Activated naive CD4-positive, alpha-beta T cell treated with anti-CD3 and anti-CD28 coated beads, Interleukin-2, amount 50 U/mL, for 16 hours (primary cell): ENCODE data around the gene ZNF175.
A peak's percentile ranks its signal among the peaks of the same experiment; 100 is the strongest.

Source experiments
- DNase-seq: peaks from one replicate; pipeline ENCODE4 v3.0.0-alpha.2; 2020

The ZNF175 gene

GRCh38 chr19:51550848-51551672 lies 20.0 kb upstream of the ZNF175 start:
- DNase-seq, result no peak

GRCh38 chr19:51551673-51552432 lies 19.2 kb upstream of the ZNF175 start:
- no peak for DNase-seq

GRCh38 chr19:51552608-51552995 lies 18.5 kb upstream of the ZNF175 start:
- DNase-seq, result no peak

DNA sequence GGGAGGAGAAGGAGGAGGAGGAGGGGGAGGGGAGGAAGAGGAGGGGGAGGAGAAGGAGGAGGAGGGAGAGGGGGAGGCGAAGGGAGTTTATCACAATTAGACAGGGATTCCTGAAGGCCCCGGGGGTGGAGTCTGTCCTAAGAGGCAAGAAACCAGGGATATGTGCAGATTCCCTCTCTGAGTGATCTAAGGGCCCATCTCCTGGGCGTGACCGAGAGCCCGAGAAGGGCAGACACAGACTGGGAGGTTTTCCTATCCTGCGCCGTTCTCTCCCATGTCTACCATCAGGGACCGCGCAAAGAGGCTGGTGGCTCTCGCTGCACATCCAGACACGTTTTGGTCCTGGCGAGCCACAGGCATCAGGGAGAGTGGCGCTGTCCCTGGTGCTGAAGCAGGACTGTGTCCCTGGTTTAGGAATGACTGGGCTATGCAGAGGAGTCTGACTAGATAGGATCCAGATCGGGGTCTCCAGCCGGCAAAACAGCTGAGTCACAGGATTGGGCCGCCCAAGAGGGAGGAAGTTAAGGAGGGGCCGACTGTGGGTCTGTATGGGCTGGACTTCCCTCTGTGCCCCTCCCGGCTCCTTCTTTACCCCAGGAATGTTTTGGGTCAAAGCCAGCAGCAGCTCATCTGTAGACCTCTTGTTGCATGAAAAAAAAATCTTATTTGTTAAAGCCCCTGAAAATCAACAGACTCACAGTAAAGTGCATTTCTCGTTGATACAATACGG lies 17.9 kb upstream of the ZNF175 start:
- DNase-seq, result peak; percentile 30

DNA sequence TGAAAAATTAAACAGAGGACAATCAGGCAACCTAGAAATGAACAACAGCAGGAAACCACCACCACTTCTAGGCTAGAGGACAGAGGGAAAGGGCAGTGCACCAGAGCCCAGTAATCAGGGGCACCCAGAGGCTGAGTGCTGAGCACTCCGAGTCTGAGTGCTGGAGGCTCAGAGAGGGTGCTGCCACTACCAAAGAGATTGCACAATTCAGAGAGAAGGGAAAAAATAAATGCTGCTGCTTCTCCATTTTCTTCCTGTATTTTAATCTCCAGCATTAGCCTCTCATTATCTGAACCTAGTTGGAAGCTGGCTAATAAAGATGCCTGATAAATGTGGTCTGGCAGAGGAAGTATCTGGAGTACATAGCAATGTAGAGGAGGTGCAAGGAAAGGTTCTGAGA lies 11.8 kb upstream of the ZNF175 start:
- no peak for DNase-seq

DNA sequence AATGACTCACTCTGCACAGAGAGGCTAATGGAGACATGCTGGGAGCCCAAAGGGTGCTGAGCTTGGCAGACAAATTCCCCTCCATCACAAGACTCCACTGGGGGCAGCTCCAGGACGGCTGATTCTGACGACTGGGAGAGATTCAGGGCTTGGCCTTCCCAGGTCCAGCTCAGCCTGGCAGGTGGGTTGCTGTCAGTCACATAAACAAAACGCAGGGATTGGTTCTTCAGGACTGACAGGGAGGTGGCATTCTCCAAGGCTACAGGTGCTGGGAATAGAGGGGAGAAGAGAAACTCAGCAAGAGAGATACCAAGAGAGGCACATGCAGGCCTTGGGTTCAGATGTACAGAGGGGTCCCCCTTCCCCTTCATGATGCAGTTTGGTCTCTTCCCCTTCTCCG lies 10.7 kb upstream of the ZNF175 start:
- DNase-seq, result no peak

- DNase-seq, result no peak
These were observed 6.3 kb upstream of the ZNF175 start for GRCh38 chr19:51564791-51565190.

DNA sequence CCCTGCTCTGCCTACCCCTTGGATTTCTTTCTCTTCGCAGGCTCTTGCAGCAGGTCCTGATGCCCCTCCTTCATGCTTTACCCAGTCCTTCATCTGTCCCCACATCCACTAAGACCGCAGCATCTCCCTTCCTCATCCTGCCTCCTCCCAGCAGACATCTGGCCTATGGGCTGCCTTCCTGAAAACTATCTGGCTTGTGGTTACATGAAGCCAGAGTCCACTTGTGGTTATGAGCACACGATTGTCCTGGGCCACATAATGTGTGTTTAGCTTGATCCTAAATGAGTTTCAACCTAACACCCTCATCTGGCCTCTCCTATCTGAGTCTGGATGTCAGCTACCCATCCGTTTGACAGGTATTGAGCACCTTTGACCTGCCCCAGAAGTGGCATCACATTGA lies 5.5 kb upstream of the ZNF175 start:
- DNase-seq, result no peak

- no peak for DNase-seq
These were observed 4.5 kb upstream of the ZNF175 start for GRCh38 chr19:51566489-51567100.

- no peak for DNase-seq
These were observed 3.5 kb upstream of the ZNF175 start for GRCh38 chr19:51567583-51567982.

- no peak for DNase-seq
These were observed 2.6 kb upstream of the ZNF175 start for GRCh38 chr19:51568456-51568855.

DNA sequence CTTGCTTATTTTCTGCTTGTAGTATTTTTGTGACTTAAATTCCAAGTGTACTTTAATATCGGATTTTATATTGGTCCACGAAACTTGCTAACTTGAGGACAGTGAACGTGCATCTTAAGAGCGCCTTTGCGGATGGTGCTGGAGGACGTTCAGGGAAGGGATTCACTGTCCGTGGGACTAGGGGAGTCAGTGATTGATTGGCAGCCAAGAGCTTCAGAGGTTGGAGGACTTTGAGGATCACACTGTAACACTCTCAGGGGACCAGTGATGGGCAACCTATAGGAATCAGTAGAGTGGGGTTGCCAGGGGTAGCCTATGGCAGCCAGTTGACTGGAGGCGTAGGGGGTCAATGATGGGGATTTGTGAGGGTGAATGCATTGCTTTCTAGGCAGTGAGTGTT lies 516 bp downstream of the ZNF175 start:
- no peak for DNase-seq

DNA sequence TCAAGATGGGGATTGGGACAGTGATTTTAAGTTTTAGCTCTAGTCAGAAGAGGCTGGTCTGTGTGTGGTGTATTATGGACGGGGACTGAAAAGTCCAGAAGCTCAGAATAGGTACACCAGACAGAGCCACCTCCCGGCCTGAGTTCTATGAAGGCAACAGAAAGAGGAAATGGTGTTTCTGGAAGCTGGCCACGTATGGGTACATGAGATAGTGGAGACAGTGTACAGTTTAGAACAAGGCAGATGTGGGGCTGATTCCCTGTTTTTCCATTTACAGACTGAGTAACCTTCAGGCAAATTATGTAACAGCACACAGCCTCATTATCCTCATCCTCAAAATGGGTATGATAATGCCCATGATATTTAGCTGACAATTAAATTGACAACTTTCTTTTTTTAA lies 1.3 kb downstream of the ZNF175 start:
- DNase-seq, result no peak

- no peak for DNase-seq
These were observed 1.8 kb downstream of the ZNF175 start for GRCh38 chr19:51572908-51573307.

GRCh38 chr19:51573331-51573730 lies 2.2 kb downstream of the ZNF175 start:
- DNase-seq, result no peak

DNA sequence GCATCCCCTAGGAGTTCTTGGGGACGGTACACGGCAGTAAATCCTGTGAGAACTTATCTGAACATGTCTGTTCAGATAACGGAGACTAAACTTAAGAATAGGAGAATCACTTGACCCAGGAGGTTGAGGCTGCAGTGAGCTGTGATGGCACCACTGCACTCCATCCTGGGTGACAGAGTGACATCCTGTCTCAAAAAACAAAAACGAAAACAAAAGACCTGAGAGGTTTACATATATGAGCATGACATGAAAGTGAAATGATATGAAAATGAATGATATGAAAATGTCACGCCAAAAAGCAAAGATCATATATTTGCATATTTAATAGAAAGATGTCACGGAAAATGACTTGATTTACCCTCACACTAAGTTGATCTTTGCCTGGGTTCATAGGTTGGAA lies 5.8 kb downstream of the ZNF175 start:
- DNase-seq, result no peak

GRCh38 chr19:51586103-51586728 lies 15.1 kb downstream of the ZNF175 start:
- DNase-seq, result no peak

- DNase-seq, result no peak
These were observed 15.7 kb downstream of the ZNF175 start for GRCh38 chr19:51586799-51587198.

- no peak for DNase-seq
These were observed 16.4 kb downstream of the ZNF175 start for GRCh38 chr19:51587264-51588191.

- DNase-seq, result no peak
These were observed 18.4 kb downstream of the ZNF175 start for GRCh38 chr19:51589511-51589910.

DNA sequence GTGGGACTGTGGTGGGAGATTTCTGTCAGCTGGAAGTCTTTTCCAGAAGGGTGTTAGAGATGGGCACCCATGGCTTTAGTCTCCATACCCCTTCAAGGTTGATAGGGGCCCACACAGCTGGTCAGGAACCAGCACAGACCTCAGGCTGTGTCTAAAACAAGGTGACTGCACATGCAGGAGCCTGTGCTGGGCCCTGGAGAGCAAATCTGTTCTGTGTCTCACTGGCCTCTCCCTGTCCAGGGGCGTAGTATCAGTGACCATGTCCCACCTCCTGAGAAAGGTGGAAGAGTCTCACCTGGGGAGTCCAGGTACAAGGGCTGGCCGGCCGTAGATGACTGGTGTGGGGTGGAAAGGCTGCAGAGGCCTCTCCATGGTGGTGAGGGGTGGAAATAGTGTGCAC lies 19.4 kb downstream of the ZNF175 start:
- no peak for DNase-seq

DNA sequence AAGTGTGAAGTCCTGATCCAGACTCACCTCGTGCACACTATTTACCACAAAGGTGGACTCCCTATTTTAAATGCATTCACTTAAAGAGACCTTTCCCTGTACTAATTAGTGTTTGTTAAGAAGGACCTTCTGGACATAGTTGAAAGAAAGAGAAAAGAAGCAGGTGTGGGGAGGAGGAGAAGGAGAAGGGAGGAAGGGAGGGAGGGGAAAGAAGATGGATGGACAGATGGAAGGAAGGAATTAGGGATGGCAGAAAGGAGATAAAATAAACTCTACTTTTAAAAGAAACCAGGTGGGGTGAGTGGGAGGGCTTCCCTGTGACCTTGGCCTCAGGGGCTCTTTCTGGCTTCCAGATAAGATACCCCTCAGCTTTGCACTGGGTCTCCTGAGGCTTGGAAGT lies 21.4 kb downstream of the ZNF175 start:
- DNase-seq, result no peak
